Measurements from ENCODE around the gene MANF. TPM values are rescaled to one million over a fixed set of nuclear protein-coding genes. Genes with fewer than 3 reads are reported as not detected.

MANF gene
- total and polyA plus RNA-seq, 2 of the 4 experiments (the other 2 are of a cell fraction): 65.4 to 122 TPM

DNA sequence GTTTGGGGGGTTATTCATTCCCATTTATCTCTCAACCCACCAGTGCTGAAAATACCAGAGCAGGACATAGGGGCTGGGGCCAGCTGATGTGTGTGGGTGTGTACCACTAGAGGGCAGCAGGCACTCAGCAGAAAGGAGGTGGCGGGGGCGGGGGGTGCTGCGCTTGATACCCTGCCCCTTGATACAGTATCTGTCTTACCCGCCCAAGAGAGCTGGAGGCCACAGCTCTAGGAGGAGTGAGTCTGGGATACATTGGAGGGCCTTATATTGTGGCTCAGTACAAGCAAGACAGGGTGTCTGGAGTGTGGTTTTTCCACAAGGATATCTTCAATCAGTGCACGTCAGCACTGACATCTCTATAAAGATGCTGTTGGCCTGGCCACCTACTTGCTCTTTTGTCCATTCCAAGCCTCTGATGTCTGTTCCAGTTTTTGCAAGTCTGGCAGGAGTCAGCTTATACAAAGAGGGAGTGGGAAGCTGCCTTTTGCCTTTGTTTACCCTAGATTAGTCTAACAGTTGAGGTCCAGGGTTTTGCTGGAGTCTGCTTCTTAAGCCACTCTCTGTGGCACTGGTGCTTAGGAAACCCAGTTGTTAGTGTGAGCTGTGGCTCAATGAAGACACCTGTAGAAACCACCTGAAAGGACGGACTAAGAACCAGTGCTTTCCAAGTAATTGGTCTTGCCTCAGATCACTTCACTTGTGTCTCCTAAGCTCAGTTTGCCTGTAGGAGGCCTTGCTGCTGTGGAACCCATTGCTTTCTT, 4.5 kb downstream of the MANF start:
- no peaks in the 10 kb centered on the region for H3K9me3 ChIP-seq (ENCODE audit: control insufficient read depth, insufficient read depth, low read length)
- H2BK120ac ChIP-seq (ENCODE audit: low read depth, low read length): no peak overlapping the region
- no peak overlapping the region for H2BK5ac ChIP-seq (ENCODE audit: low read depth, low read length, poor library complexity, severe bottlenecking)
- ChIA-PET POLR2A (ENCODE audit: unreplicated experiment) (no interaction called here), CTCF (interaction anchor here (0.6 to 1.3 kb wide), 4 partner anchors 9 to 774 kb away, joined by 3 read pairs; no protein-coding TSS in a partner anchor)
- H3K36me3 ChIP-seq (ENCODE audit: control insufficient read depth, insufficient read depth, low read length): peaks cover 49% of the 10 kb centered on the region
- 83% methylated on average over 1 of the region's 6 CpGs; no CpG with 5 or more reads in 1 of the 2 experiments for WGBS, 2 experiments (ENCODE audit: extremely low coverage in 2 of 2, insufficient read length in 1 of 2)
- H3K56ac ChIP-seq (ENCODE audit: extremely low read depth, insufficient read depth, low read length): no peak overlapping the region
- H2BK15ac ChIP-seq (ENCODE audit: low read depth, low read length): no peak overlapping the region
- no peak overlapping the region for H4K91ac ChIP-seq (ENCODE audit: insufficient read depth, low read depth, low read length)
- H2AFZ ChIP-seq (replicated peaks; ENCODE audit: low read length, poor library complexity): peak overlapping the region; percentile 16
- H3K9ac ChIP-seq (ENCODE audit: low read depth, low read length): no peak overlapping the region
- no peaks in the 10 kb centered on the region for H3K27me3 ChIP-seq (ENCODE audit: control insufficient read depth, insufficient read depth, low read length)
- H3K4me1 ChIP-seq (ENCODE audit: control insufficient read depth, insufficient read depth, low read length): peaks cover 31% of the 10 kb centered on the region
- no peak overlapping the region for H2BK20ac ChIP-seq (ENCODE audit: low read depth, low read length)
- H3K23ac ChIP-seq (ENCODE audit: low read depth, low read length): no peak overlapping the region
- H4K8ac ChIP-seq (ENCODE audit: low read depth in 2 of 2, low read length in 2 of 2): 0 out of 4 replicates have a peak overlapping the region, but pooled peaks of 1 of the 2 experiments have one; percentile 13
- no peak overlapping the region for H3K14ac ChIP-seq (replicated peaks; ENCODE audit: low read depth, low read length)
- H3K4me3 ChIP-seq (ENCODE audit: insufficient read depth, low read depth, low read length): no peak overlapping the region
- DNase-seq (peak; percentile 50), ATAC-seq (ENCODE audit: low read depth) (no peak)
- intact Hi-C loops (cut with micrococcal nuclease): loop anchor here (5.0 kb wide), 3 partner anchors 413 to 1042 kb away; partner anchors contain the start of gene ZMYND10
- no peak overlapping the region for H3K18ac ChIP-seq (ENCODE audit: low read depth, low read length)
- H4K5ac ChIP-seq (ENCODE audit: low read depth, low read length): no peak overlapping the region
- in situ Hi-C loops (cut with MboI; ENCODE audit: low sequenced_read_pairs): loop anchor here (25.0 kb wide), 2 partner anchors 548 to 1052 kb away; partner anchors contain the start of genes PARP3, RASSF1, RRP9 and TUSC2
- H3K27ac ChIP-seq (ENCODE audit: insufficient read depth, low read length): no peak overlapping the region
- H2AK5ac ChIP-seq (ENCODE audit: low read depth, low read length): no peak overlapping the region
- no peak overlapping the region for H3K4me2 ChIP-seq (ENCODE audit: low read depth, low read length)
- H3K4ac ChIP-seq (ENCODE audit: low read depth, low read length): no peak overlapping the region
- no peak for TF ChIP-seq MXI1 (IDR thresholded peaks at IDR 0.05; ENCODE audit: borderline replicate concordance, low read depth, low read length)
- peak; percentile 46 for TF ChIP-seq RAD21 (IDR thresholded peaks at IDR 0.05; ENCODE audit: low read length)
- TF ChIP-seq SMC3 (IDR thresholded peaks at IDR 0.05; ENCODE audit: low read depth, low read length): peak; percentile 34; the same call in 1 of the 2 replicates
- TF ChIP-seq, protein P1, sequence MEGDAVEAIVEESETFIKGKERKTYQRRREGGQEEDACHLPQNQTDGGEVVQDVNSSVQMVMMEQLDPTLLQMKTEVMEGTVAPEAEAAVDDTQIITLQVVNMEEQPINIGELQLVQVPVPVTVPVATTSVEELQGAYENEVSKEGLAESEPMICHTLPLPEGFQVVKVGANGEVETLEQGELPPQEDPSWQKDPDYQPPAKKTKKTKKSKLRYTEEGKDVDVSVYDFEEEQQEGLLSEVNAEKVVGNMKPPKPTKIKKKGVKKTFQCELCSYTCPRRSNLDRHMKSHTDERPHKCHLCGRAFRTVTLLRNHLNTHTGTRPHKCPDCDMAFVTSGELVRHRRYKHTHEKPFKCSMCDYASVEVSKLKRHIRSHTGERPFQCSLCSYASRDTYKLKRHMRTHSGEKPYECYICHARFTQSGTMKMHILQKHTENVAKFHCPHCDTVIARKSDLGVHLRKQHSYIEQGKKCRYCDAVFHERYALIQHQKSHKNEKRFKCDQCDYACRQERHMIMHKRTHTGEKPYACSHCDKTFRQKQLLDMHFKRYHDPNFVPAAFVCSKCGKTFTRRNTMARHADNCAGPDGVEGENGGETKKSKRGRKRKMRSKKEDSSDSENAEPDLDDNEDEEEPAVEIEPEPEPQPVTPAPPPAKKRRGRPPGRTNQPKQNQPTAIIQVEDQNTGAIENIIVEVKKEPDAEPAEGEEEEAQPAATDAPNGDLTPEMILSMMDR (conservative IDR thresholded peaks at IDR 0.05; ENCODE audit: low read depth, low read length): peak; percentile 75
- TF ChIP-seq POLR2A (IDR thresholded peaks at IDR 0.05; ENCODE audit: low read depth, low read length): 0 out of 2 replicates have a peak, but pooled peaks have one; percentile 13
- peaks cover 26 to 75% of the 10 kb centered on the region in 2 experiments for H3K79me1 ChIP-seq (ENCODE audit: low read depth in 1 of 2, low read length in 2 of 2)
- dilution Hi-C loops (cut with HindIII; ENCODE audit: low sequenced_read_pairs, unreplicated experiment): no loop called here
- no TSS peak for BruUV-seq (replicated peaks)
- H4K20me1 ChIP-seq (ENCODE audit: insufficient read depth, low read length): peaks cover 72% of the 10 kb centered on the region
- peaks cover 12% of the 10 kb centered on the region; the same call in 1 of the 2 replicates for H3K9me1 ChIP-seq (ENCODE audit: insufficient read depth, low read length)
- H2AK9ac ChIP-seq (replicated peaks; ENCODE audit: low read depth, low read length, poor library complexity): peak overlapping the region; percentile 68

All from IMR-90 (cell line).